SU-DHL-6 (cell line): Measurements from ENCODE around the gene F2RL1.

ENCODE experiments used
- EZH2phosphoT487 ChIP-seq: fragments of 200-600 bp; sonication (generic), shearing (Covaris generic); conservative IDR thresholded peaks from 2 replicates; pipeline ENCODE4 v1.6.1; 2018; ENCODE audit warnings: mild to moderate bottlenecking, antibody characterized with exemption, low read length, moderate library complexity, mixed read lengths
- TF ChIP-seq, protein P1 (sequence below): fragments of 200-600 bp; sonication (generic); IDR thresholded peaks from one replicate; pipeline ENCODE4 v1.5.1; 2017; ENCODE audit warnings: antibody characterized with exemption, mild to moderate bottlenecking, low read length, moderate library complexity; ENCODE audit not compliant: insufficient read depth, poor library complexity, severe bottlenecking

DNA sequence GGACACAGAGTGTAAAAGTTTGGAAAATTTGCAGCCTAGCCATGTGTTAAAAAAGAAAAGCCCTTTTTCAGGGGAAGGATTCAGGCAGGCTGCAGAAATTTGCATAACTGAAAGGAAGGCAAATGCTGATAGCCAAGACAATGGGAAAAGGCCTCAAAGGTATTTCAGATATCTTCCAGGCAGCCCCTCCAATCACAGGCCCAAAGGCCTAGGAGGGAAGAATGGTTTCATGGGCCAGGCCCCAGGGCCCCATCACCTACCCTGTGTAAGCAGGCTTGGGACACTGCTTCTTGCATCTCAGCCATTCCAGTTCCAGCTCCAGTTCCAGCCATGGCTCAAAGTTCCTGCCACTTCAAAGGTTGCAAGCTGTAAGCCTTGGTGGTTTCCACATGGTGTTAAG, 35.8 kb downstream of the F2RL1 start:
- TF ChIP-seq, protein P1, sequence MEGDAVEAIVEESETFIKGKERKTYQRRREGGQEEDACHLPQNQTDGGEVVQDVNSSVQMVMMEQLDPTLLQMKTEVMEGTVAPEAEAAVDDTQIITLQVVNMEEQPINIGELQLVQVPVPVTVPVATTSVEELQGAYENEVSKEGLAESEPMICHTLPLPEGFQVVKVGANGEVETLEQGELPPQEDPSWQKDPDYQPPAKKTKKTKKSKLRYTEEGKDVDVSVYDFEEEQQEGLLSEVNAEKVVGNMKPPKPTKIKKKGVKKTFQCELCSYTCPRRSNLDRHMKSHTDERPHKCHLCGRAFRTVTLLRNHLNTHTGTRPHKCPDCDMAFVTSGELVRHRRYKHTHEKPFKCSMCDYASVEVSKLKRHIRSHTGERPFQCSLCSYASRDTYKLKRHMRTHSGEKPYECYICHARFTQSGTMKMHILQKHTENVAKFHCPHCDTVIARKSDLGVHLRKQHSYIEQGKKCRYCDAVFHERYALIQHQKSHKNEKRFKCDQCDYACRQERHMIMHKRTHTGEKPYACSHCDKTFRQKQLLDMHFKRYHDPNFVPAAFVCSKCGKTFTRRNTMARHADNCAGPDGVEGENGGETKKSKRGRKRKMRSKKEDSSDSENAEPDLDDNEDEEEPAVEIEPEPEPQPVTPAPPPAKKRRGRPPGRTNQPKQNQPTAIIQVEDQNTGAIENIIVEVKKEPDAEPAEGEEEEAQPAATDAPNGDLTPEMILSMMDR: no peak
- TF ChIP-seq EZH2phosphoT487: no peak
